KMS-11 (cell line): ENCODE measurements around the gene CD22.

Source experiments
- H2AFZ ChIP-seq: fragments of 200-600 bp; sonication (generic); 2 replicates; pipeline ENCODE4 v1.6.1; 2016; ENCODE audit warnings: antibody characterized with exemption, mixed run types, low read depth
- H3K27ac ChIP-seq: fragments of 200-600 bp; sonication (generic); 2 replicates; pipeline ENCODE4 v1.6.1; 2016; ENCODE audit warnings: mild to moderate bottlenecking, mixed run types
- H3K27me3 ChIP-seq: fragments of 200-600 bp; sonication (generic); 2 replicates; pipeline ENCODE4 v1.6.1; 2017; ENCODE audit warnings: mild to moderate bottlenecking, low read depth, mixed run types, moderate library complexity; ENCODE audit not compliant: insufficient read depth
- H3K36me3 ChIP-seq: fragments of 200-600 bp; sonication (generic); 2 replicates; pipeline ENCODE4 v1.6.1; 2017; ENCODE audit warnings: mild to moderate bottlenecking, mixed run types; ENCODE audit not compliant: insufficient read depth
- H3K4me1 ChIP-seq: fragments of 200-600 bp; sonication (generic); 2 replicates; pipeline ENCODE4 v1.6.1; 2016; ENCODE audit warnings: mild to moderate bottlenecking, low read depth, mixed run types; ENCODE audit not compliant: poor library complexity, severe bottlenecking
- H3K4me2 ChIP-seq: fragments of 200-600 bp; sonication (generic); 2 replicates; pipeline ENCODE4 v1.7.0; 2016; ENCODE audit warnings: mild to moderate bottlenecking, mixed run types
- H3K4me3 ChIP-seq: fragments of 200-600 bp; sonication (generic); IDR thresholded peaks from 2 replicates; pipeline ENCODE4 v1.6.1; 2017; ENCODE audit warnings: low read depth, low read length, mixed read lengths; ENCODE audit not compliant: insufficient read depth
- H3K79me2 ChIP-seq: fragments of 200-600 bp; sonication (generic); 2 replicates; pipeline ENCODE4 v1.6.1; 2016; ENCODE audit warnings: low read depth, mixed run types; ENCODE audit not compliant: insufficient read depth
- H3K9ac ChIP-seq: fragments of 200-600 bp; sonication (generic); 2 replicates; pipeline ENCODE4 v1.6.1; 2016; ENCODE audit warnings: mild to moderate bottlenecking, mixed run types
- H4K20me1 ChIP-seq: fragments of 200-600 bp; sonication (generic); 2 replicates; pipeline ENCODE4 v1.6.1; 2016; ENCODE audit warnings: mild to moderate bottlenecking, mixed run types; ENCODE audit not compliant: insufficient read depth
- TF ChIP-seq, protein P1 (sequence below): fragments of 200-600 bp; sonication (generic); conservative IDR thresholded peaks from 2 replicates; pipeline ENCODE4 v1.6.1; 2017; ENCODE audit warnings: low read depth, mild to moderate bottlenecking, antibody characterized with exemption, low read length, moderate library complexity, mixed read lengths

The CD22 gene

DNA sequence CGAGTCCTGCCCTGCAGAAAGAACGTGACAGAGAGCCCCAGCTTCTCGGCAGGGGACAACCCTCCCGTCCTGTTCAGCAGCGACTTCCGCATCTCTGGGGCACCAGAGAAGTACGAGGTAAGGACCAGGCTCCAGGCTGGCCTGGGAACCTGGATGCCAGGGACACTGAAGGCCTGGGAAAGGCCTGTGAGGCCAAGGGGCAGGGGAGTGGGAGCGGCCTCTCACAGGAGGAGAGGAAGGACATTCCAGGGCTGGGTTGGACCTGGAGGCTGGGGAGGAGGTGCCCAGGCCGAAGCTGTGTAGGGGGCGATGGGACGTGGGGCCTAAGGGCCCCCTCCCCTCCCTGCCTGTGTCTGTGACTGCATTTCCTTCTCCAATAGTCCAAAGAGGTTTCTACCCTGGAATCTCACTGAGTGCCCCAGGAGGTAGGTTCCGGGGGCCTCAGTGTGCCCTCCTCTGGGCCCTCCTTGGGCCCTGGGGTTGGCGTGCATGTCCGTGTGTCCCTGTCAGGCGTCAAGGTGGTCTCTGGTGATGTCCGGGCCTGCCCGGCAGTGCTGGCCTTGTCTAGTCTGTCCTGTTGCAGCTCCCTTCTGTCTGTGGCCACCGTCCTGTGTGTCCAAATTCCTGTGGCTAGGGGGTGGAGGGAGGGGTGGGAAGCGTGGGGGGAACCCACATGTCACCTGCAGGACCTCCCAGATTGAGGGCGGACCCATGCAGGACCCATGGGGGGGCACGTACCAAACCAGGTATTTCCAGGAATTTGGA, 16.9 kb upstream of the CD22 start:
- H3K36me3 ChIP-seq = no peaks in the 10 kb centered on the region
- no peaks in the 10 kb centered on the region for H4K20me1 ChIP-seq
- TF ChIP-seq, protein P1, sequence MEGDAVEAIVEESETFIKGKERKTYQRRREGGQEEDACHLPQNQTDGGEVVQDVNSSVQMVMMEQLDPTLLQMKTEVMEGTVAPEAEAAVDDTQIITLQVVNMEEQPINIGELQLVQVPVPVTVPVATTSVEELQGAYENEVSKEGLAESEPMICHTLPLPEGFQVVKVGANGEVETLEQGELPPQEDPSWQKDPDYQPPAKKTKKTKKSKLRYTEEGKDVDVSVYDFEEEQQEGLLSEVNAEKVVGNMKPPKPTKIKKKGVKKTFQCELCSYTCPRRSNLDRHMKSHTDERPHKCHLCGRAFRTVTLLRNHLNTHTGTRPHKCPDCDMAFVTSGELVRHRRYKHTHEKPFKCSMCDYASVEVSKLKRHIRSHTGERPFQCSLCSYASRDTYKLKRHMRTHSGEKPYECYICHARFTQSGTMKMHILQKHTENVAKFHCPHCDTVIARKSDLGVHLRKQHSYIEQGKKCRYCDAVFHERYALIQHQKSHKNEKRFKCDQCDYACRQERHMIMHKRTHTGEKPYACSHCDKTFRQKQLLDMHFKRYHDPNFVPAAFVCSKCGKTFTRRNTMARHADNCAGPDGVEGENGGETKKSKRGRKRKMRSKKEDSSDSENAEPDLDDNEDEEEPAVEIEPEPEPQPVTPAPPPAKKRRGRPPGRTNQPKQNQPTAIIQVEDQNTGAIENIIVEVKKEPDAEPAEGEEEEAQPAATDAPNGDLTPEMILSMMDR = no peak
- H3K4me1 ChIP-seq = no peaks in the 10 kb centered on the region
- no peak overlapping the region for H3K9ac ChIP-seq
- no peak overlapping the region for H2AFZ ChIP-seq
- H3K27me3 ChIP-seq = peaks cover 33% of the 10 kb centered on the region; the same call in 1 of the 2 replicates
- no peak overlapping the region for H3K27ac ChIP-seq
- no peak overlapping the region for H3K4me3 ChIP-seq
- no peak overlapping the region for H3K4me2 ChIP-seq
- H3K79me2 ChIP-seq = no peaks in the 10 kb centered on the region

DNA sequence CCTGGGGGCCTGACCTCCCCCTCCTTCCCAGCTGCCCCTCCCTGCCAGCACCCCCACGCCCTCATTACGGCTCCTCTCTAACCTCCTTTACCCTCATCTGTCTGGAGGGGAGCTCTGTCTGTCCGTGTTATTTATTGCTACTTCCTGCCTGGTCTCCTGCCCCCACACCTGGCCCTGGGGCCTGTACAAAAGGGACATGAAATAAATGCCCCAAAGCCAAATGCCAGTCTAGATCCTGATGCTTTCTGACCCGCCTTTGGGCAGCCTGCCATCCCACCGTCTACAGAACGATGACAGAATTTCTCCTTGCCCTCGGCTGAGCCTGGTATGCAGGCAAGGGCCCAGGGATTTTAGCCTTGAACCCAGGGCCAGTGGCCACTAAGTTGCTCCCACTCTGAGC, 15.4 kb upstream of the CD22 start:
- TF ChIP-seq, protein P1 = no peak
- Histone ChIP-seq H3K4me2 (no peak overlapping the region), H3K4me3 (no peak overlapping the region), H3K36me3 (no peaks in the 10 kb centered on the region), H4K20me1 (no peaks in the 10 kb centered on the region), H2AFZ (no peak overlapping the region), H3K27ac (no peak overlapping the region), H3K9ac (no peak overlapping the region), H3K4me1 (no peaks in the 10 kb centered on the region), H3K27me3 (peaks cover 28% of the 10 kb centered on the region; the same call in 1 of the 2 replicates), H3K79me2 (no peaks in the 10 kb centered on the region)

DNA sequence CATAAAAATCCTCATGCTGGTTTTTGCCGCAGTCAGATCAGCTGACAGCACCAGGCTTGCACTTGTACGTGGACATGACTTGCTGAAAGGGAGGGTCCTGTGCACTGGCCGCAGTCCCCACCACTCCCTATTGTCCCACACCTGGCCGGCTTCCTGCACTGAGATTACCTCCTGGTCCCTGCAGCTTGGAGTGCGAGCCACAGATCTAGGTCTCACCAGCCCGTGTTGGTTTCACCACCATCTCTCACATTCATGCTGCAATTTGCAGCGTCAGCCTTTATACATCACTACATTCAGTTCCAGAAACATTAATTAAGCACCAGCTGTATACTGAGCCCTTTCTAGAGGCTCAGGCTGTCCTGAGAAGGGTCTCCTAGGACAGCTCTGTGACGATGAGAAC, 15.0 kb upstream of the CD22 start:
- Histone ChIP-seq H3K4me1 (no peaks in the 10 kb centered on the region), H2AFZ (no peak overlapping the region), H3K27ac (no peak overlapping the region), H3K4me2 (no peak overlapping the region), H3K9ac (no peak overlapping the region), H3K4me3 (no peak overlapping the region), H4K20me1 (no peaks in the 10 kb centered on the region), H3K27me3 (peaks cover 24% of the 10 kb centered on the region; the same call in 1 of the 2 replicates), H3K79me2 (no peaks in the 10 kb centered on the region), H3K36me3 (no peaks in the 10 kb centered on the region)
- TF ChIP-seq, protein P1 = no peak

DNA sequence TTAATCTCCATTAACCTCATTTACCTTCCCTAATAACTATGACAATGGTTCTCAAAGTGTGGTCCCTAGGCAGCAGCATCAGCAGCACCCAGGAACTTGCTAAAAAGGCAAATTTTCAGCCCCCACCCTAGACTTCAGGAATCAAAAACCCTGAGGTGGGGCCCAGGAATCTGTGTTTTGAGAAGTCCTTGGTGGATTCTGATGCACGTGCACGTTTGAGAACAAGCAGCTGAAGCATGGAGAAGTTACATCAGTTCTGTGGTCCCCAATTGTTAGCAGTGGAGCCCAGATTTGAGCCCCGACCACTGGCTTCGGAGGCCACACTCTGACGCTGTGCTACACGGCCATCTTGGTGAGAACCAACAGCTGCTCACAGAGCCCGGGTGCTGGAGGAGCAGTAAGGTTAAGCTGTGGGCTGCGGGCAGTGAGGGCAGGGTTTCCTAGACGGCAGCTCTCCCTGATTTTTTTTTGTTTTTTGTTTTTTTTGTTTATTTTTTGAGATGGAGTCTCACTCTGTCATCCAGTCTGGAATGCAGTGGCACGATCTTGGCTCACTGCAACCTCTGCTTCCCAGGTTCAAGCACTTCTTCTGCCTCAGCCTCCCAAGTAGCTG, 14.0 kb upstream of the CD22 start:
- no peak overlapping the region for H3K27ac ChIP-seq
- TF ChIP-seq, protein P1 = no peak
- no peaks in the 10 kb centered on the region for H3K79me2 ChIP-seq
- H4K20me1 ChIP-seq = no peaks in the 10 kb centered on the region
- H2AFZ ChIP-seq = no peak overlapping the region
- H3K4me1 ChIP-seq = no peaks in the 10 kb centered on the region
- H3K36me3 ChIP-seq = no peaks in the 10 kb centered on the region
- H3K4me2 ChIP-seq = no peak overlapping the region
- peaks cover 17% of the 10 kb centered on the region; the same call in 1 of the 2 replicates for H3K27me3 ChIP-seq
- H3K9ac ChIP-seq = no peak overlapping the region
- no peak overlapping the region for H3K4me3 ChIP-seq
